Activated CD4-positive, alpha-beta T cell treated with anti-CD3 and anti-CD28 coated beads, Interleukin-2, amount 50 U/mL, for 24 hours (primary cell): ENCODE measurements around the gene KANSL1.
"Not testable (repeated sequence)": the region's sequence is repeated elsewhere in the genome, so short reads cannot be mapped to it uniquely, and the experiment has no call there.

ENCODE experiments used
- DNase-seq, 2 donors: peaks; one replicate each; pipeline ENCODE4 v3.0.0-alpha.2; 2020; ENCODE audit warnings: low read depth in 1 of 2, low spot score in 1 of 2

KANSL1 gene

DNA sequence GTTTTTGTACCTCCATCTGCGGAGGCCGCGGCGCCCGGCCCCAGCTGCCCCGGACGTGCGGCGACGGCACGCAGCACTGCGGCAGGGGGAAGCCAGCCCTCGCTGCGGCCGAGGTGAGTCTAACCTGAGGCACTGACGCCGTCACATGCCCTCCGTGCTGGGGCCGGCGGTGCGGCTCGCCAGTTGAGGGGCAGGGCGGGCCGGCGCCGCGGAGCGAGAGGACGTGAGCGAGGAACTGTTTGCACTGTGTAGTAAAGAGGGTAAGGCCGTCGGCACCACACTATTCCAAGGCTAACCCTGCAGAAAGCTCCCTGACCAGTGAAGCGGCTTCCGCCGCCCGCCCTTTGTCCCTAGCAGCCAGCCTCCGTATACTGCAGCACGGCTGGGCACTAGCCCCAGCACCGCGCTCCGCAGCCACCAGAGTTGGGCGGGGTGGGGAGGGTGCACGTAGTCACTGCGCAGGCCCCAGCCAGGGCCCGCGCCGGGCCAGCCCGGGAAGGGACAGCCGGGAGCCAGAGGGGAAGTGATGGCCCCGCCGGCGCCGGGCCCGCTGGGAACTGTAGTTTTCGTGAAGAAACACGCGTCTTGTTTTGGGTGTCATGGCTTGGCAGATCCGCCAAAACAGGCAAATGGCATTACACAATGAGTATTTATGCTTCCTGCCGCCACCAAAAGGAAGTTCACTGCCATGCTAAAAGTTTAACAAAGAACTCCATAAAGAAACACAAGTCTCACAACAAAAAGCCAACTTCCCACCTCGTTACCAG lies 580 bp upstream of the KANSL1 start:
- peak; percentile 84 to 91 for DNase-seq

DNA sequence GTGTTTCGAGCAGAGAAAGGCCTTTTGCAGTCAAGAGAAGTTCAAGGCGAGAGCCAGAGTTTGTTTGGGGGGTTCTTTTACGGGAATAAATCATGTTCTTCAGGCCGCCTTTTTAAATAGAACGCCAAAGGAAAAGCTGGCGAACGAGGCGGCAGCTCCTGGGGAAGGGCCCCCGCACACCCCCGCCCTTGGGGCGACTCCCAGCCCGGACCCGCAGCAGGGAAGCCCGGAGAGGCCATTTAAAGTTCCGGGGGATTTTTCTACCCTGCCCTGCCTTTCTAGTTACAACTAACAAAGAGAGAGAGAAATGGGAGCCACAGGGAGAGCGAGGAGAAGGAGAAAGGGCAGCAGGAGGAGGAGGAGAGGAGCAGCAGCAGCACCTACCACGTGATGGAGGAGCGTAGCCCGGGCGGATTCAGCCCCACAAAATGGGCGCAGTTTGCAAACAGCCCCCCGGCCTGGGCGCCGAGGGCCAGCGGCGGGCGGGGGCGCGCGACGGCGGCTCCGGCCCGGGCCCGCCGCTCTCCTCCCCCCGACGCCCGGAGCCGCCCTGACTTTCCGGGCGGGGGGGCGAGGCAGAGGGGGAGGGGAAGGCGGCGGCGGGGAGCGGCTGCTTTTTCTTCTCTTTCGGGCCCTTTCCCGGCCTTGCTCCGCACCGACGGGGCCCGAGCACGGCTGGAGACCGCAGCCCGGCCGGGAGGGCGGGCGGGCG lies 634 bp downstream of the KANSL1 start:
- peak; percentile 44 to 52 for DNase-seq

GRCh38 chr17:46192189-46192438 lies 1.1 kb downstream of the KANSL1 start:
- DNase-seq, result no peak

DNA sequence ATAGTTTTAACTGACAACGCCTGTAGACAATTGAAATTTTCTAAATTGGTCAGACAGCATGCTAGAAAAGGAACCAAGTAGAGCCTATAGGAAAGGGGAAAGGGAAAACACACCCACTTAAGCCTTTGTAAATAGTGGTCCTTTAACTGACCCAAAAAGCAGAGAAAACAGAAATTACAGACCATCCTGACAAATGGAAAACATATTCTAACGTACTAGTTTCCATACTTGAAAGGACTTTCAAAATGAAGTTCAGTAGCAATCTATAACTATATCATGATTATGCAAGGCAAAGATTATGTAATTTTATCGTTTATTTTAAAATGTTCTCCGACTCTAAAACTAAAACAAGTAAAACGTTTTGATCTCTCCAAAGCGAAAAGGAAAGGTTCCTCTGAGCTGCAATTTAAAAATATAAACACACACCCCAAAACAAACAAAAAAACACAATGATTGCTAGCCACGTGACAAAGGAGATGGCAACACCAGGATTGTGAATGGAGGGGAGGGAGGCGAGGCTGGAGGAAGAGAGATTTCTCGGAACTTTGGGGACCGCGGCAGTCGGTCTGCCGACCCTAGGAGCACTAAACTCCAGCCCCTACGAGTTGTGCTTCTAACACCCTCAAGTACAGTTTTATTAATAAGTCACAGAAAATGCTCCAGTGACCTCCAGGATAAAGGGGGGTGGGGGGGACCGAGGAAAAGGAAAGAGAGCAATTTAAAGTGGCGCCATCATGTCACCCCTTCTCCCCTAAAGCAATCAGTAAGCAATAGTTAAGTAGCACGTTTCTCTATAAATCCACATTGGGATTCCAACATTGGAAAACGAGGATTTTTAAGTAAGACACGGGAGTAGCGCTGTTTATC lies 1.7 kb downstream of the KANSL1 start:
- no peak for DNase-seq

DNA sequence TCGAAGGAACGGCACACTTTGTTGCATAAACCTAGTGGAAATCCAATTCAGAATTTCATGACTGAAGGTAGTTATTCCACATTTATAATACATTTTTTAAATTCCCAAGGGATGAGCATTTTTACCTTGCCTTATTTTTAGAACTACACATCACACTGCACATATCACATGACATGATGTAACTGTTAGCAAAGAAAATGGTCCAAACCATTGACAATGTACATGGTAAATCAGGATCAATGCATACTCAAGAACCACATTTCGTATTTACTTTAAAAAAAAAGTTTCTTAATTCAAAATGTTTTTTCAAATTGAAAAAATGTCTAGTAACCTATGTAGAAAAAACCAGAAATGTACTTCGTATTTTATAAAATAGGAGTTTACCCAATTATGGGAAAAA lies 2.5 kb downstream of the KANSL1 start:
- no peak for DNase-seq

DNA sequence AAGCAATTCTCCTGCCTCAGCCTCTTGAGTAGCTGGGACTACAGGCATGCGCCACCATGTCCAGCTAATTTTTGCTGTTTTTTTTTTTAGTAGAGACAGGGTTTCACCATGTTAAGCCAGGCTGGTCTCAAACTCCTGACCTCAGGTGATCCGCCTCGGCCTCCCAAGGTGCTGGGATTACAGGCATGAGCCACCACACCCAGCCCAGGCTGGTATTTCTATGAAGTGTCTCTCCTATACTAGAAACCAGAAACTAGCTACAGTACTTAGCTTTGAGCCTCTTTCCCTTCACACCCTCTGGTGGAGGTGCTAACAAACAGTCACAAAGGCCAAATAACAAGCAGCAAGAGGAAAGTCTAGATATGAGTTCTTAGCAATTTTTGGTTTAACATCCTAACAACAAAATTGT lies 6.4 kb downstream of the KANSL1 start:
- DNase-seq, result peak in 1 of 2 donors; percentile 45

DNA sequence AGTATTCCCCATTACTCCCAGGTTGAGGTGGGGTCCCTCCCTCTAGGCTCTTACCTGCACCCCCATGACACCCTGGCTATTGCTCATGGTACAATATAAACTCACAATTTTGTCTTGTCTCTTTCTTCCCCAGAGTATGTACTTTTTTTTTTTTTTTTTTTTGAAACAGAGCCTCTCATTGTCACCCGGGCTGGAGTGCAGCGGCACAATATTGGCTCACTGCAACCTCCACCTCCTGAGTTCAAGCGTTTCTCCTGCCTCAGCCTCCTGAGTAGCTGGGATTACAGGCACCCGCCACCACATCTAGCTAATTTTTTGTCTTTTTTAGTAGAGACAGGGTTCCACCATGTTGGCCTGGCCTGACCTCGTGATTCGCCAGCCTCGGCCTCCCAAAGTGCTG lies 8.5 kb downstream of the KANSL1 start:
- DNase-seq, result no peak

DNA sequence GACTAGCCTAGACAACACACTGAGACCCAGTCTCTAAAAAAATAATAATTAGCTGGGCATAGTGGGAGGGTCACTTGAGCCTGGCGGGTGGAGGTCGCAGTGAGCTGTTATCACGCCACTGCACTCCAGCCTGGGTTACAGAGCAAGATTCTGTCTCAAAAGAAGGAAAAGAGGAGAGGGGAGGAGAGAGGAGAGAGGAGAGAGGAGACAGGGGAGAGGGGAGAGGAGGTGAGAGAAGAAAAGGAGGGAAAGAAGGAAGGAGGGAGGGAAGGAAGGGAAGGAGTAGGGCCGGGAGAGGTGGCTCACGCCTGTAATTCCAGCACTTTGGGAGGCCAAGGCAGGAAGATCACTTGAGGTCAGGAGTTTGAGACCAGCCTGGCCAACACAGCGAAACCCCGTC lies 9.8 kb downstream of the KANSL1 start:
- not testable (repeated sequence) for DNase-seq

DNA sequence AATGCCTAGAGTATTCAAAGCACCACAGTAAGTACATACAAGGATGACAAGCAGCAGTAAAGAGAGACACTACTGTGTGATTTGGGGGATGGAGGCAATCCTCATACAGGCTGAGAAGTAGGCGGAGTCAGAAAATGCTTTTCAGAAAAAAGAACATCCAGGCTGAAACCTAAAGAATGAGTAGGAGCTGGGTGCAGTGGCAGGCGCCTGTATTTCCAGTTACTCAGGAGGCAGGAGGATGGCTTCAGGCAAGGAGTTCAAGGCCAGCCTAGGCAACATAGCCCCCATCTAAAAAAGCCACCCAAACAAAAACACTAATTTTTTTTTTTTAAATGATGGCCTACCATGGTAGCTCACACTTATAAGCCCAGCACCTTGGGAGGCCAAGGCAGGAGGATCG lies 10.3 kb downstream of the KANSL1 start:
- DNase-seq, result no peak

- DNase-seq, result no peak
These were observed 11.3 kb downstream of the KANSL1 start for GRCh38 chr17:46181940-46182339.

DNA sequence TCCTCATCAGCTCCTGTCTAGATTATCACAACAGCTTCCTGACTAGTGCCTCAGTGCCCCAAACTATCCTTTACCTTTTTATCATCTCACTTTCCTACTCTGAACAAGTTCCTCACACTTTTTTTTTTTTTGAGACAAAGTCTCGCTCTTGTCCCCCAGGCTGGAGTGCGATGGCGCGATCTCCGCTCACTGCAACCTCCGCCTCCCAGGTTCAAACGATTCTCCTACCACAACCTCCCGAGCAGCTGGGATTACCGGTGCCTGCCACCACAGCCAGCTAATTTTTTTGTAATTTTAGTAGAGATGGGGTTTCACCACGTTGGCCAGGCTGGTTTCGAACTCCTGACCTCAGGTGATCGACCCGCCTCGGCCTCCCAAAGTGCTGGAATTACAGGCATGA lies 11.9 kb downstream of the KANSL1 start:
- DNase-seq, result not testable (repeated sequence)

GRCh38 chr17:46180892-46181274 lies 12.3 kb downstream of the KANSL1 start:
- DNase-seq, result no peak

DNA sequence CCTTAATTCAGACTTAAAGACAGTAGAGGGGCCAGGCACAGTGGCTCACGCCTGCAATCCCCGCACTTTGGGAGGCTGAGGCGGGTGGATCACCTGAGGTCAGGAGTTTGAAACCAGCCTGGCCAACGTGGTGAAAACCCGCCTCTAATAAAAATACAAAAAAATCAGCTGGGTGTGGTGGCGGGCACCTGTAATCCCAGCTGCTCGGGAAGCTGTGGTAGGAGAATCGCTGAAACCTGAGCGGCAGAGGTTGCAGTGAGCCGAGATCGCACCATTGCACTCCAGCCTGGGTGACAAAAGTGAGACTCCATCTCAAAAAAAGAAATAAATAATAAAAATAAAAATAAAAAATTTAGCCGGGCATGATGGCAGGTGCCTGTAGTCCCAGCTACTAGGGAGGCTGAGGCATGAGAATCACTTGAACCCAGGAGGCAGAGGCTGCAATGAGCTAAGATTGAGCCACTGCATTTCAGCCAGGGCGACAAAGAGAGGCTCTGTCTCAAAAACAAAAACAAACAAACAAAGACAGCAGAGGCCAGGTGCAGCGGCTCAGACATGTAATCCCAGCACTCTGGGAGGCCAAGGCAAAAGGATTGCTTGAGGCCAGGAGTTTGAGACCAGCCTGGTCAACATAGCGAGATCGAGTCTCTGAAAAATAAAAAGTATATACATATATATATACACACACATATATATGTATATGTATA lies 12.9 kb downstream of the KANSL1 start:
- DNase-seq, result not testable (repeated sequence)

DNA sequence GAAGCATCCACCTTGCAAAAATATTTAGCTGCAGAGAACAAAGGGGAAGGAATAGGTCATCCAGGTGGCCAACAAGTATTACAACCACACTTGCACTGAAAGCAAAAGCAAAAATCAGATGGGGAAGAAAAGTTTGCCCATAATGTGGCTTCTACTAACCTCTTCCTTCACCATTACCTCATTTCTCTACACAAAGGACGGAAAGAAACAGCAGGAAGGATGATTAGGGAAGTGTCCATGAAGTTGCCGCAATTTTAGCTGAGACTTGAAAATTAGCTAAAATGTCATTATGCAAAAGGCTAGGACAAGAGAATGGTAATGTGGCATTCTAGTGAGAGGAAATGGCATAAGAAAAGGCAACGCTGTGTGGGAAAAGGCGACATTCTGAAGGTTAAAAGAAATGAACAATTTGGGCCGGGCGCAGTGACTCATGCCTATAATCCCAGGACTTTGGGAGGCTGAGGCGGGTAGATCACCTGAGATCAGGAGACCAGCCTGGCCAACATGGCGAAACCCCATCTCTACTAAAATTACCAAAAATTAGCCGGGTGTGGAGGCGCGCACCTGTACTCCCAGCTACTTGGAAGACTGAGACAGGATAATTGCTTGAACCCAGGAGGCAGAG lies 13.7 kb downstream of the KANSL1 start:
- no peak for DNase-seq

GRCh38 chr17:46178550-46179214 lies 14.5 kb downstream of the KANSL1 start:
- no peak for DNase-seq

DNA sequence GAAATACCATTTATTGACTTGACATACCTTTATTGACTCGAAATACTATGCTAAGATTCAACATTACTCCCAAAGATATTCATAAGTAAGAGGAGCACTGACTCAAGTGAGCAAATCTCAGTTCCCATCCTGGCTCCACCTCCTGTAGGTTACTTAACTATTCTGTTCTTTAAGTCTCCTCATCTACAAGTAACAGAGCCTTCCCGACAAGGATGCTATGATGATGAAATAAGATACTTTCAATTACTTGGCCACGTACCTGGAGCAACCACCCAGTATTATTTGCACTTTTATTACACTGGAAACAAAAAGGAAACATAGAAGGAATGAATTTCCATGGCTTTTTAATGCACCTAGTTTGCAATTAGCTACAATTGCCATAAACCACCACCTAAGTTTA lies 16.3 kb downstream of the KANSL1 start:
- DNase-seq, result no peak

GRCh38 chr17:46175891-46176290 lies 17.3 kb downstream of the KANSL1 start:
- no peak for DNase-seq

DNA sequence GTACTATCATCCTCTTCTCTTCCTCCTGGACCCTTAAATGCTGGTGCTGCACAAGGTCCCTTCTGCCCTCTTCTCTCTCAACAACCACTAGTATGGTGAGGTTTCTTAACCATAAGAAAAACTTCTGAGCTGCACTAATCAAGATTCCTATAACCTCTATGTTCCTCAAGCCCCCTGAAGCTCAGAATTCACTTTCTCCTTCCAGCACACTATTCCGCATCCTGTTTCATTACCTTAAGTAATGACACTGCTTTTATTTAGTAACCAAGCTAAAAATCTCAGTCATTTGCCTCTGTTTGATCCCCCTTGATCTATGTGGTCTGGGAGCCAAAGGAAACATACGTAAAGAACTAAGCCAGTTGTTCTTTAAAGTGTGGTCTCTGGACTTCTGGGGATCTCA lies 20.1 kb downstream of the KANSL1 start:
- DNase-seq, result no peak

DNA sequence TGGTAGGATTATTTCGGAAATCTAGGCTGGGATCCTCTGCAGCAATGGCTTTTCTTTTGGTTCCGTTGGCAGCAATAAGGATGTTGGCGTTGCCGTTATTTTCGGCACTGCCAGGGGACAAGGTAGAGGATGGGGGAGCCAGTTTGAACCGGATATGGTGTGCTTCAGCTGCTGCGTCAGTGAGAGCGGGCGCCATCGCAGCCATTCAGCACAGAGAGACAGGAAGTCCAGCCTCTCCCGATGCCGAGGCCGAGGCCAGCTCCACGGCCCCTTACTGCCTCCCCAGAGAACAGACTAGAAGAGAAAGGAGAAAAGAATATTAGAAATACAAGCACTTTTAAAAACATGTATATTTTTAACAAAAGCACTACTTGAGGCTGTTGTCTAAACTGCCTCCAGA lies 21.3 kb downstream of the KANSL1 start:
- no peak for DNase-seq

DNA sequence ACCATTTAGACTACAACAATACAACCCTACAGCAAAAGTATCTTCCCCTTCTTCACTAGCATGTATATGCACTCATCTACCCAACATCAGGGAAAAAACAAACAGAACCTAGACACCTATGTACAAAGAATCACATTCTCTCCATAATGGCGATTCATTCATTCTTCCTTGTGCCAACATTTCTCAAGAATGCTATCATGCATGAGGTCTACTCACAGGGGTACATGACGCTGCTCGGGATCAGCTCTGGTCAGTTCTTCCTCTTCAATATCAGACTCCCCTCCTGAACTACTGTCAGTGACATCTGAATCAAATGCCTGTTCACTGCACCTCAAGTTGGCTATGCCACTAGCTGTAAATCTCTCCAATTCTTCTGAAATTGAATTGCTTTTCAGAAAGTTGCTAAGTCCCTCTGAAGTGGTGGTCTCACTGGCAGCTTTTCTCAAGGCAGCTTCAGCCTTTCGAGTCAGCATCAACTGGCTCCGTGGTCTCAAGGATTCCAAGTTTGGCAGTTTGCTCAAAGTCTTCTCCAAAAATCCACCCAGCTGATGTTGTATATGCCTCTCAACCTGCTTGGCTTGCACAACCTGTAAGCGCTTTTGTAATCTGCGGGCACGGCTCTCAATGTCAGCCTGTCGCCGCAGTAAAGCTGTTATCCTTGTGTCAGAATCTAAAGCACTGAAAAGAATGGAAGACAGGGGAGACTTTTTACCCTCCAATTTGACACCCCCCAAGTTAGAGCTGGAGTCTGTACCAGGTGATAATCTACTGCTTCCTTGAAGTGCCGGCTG lies 22.4 kb downstream of the KANSL1 start:
- DNase-seq, result no peak
